HCT116 (cell line): ENCODE measurements around the gene GARNL3. TPM values are rescaled to one million over a fixed set of nuclear protein-coding genes. Genes with fewer than 3 reads are reported as not detected.

Source experiments
- ATAC-seq: fragments of 200-7000 bp; cut with Tn5 transposase; 2 replicates; pipeline ENCODE4 v1.9.1; 2020; ENCODE audit warnings: mild to moderate bottlenecking, moderate library complexity
- BruUV-seq: library from RNA; stranded (reverse); fragments of 400-500 nt; replicated peaks from 2 replicates; lab custom pipeline; 2021; lab: Mats Ljungman, UMichigan
- CTCF ChIA-PET: fragments of 300-600 bp; sonication (Branson Sonifier 250); formaldehyde crosslinking; loops from one replicate; lab custom pipeline; 2021; ENCODE audit warnings: antibody characterized with exemption; lab: Charles Lee
- POLR2A ChIA-PET: fragments of 300-600, 350-600 bp; sonication (Branson Sonifier 250); formaldehyde crosslinking; loops from one replicate; lab custom pipeline; 2021; ENCODE audit warnings: antibody characterized with exemption; lab: Charles Lee
- RAD21 ChIA-PET, 2 experiments: fragments of 300-600 bp; sonication (Branson Sonifier 250); formaldehyde crosslinking; loops; one replicate each; lab custom pipeline; 2023; ENCODE audit warnings: low total read pairs in 2 of 2; ENCODE audit not compliant: uncharacterized antibody in 2 of 2, unreplicated experiment in 2 of 2, low non-redundant PET in 1 of 2; lab: Charles Lee
- DNase-seq: peaks from one replicate; pipeline ENCODE4 v3.0.0-alpha.2; 2010; ENCODE audit warnings: low read depth, low spot score
- H2AFZ ChIP-seq: fragments of 200-600 bp; shearing (Covaris generic), sonication (generic); 2 replicates; pipeline ENCODE4 v1.6.1; 2017; ENCODE audit warnings: low read depth, mixed run types, mixed read lengths, antibody characterized with exemption, low read length; ENCODE audit not compliant: poor library complexity, severe bottlenecking
- H3K27ac ChIP-seq: 2 replicates; pipeline ENCODE4 v1.5.1; 2012; ENCODE audit warnings: low read depth, low read length
- H3K27me3 ChIP-seq: fragments of 200-600 bp; sonication (generic); 2 replicates; pipeline ENCODE4 v1.6.1; 2016; ENCODE audit warnings: mixed run types, low read length, mixed read lengths; ENCODE audit not compliant: insufficient read depth
- H3K36me3 ChIP-seq, 2 experiments: fragments of 200-500 bp in 1 of 2; fragments of 200-600 bp in 1 of 2; sonication (Bioruptor generic) in 1 of 2; sonication (generic) in 1 of 2; 2 replicates each; pipeline versions ENCODE4 v1.5.1 to v1.6.1; 2014 to 2016; ENCODE audit warnings: low read length in 2 of 2, inconsistent platforms in 1 of 2, mixed read lengths in 1 of 2, mixed run types in 1 of 2; ENCODE audit not compliant: insufficient read depth in 2 of 2, control insufficient read depth in 1 of 2
- H3K4me1 ChIP-seq, 2 experiments: fragments of 200-600 bp in 1 of 2; sonication (generic) in 1 of 2; 2 replicates each; pipeline versions ENCODE4 v1.5.1 to v1.6.1; 2012 to 2017; ENCODE audit warnings: low read length in 2 of 2, inconsistent platforms in 1 of 2, mild to moderate bottlenecking in 1 of 2, mixed read lengths in 1 of 2, mixed run types in 1 of 2, moderate library complexity in 1 of 2; ENCODE audit not compliant: insufficient read depth in 2 of 2, control insufficient read depth in 1 of 2
- H3K4me2 ChIP-seq: fragments of 200-600 bp; sonication (generic); 2 replicates; pipeline ENCODE4 v1.6.1; 2017; ENCODE audit warnings: mixed run types, low read length, mixed read lengths
- H3K4me3 ChIP-seq, 2 experiments: fragments of 200-600 bp in 1 of 2; sonication (generic) in 1 of 2; replicated peaks in 1 of 2; 2 replicates each; pipeline ENCODE4 v1.5.1; 2011 to 2016; ENCODE audit warnings: low read length in 2 of 2, control low read depth in 1 of 2, low read depth in 1 of 2, mild to moderate bottlenecking in 1 of 2, mixed read lengths in 1 of 2, mixed run types in 1 of 2
- H3K79me2 ChIP-seq: fragments of 200-600 bp; sonication (generic); 2 replicates; pipeline ENCODE4 v1.6.1; 2017; ENCODE audit warnings: mild to moderate bottlenecking, mixed run types, low read length, moderate library complexity, mixed read lengths; ENCODE audit not compliant: insufficient read depth
- H3K9ac ChIP-seq: fragments of 200-600 bp; sonication (generic); 2 replicates; pipeline ENCODE4 v1.6.1; 2016; ENCODE audit warnings: low read length, mixed read lengths
- H3K9me2 ChIP-seq: fragments of 200-600 bp; sonication (generic), shearing (Covaris generic); 2 replicates; pipeline ENCODE4 v1.6.1; 2017; ENCODE audit warnings: mixed run types, mild to moderate bottlenecking, moderate library complexity; ENCODE audit not compliant: insufficient read depth
- H3K9me3 ChIP-seq, 2 experiments: fragments of 200-500 bp in 1 of 2; fragments of 200-600 bp in 1 of 2; sonication (Bioruptor generic) in 1 of 2; sonication (generic) in 1 of 2; 2 replicates each; pipeline ENCODE4 v1.6.1; 2014 to 2017; ENCODE audit warnings: low read length in 2 of 2, mixed read lengths in 2 of 2, inconsistent platforms in 1 of 2, low read depth in 1 of 2, mild to moderate bottlenecking in 1 of 2, mixed run types in 1 of 2, moderate library complexity in 1 of 2; ENCODE audit not compliant: control insufficient read depth in 1 of 2, insufficient read depth in 1 of 2
- H4K20me1 ChIP-seq: fragments of 200-600 bp; sonication (generic), shearing (Covaris generic); 2 replicates; pipeline ENCODE4 v1.6.1; 2017; ENCODE audit warnings: mixed run types, mild to moderate bottlenecking, moderate library complexity; ENCODE audit not compliant: insufficient read depth
- ATF3 ChIP-seq: IDR thresholded peaks from 2 replicates; pipeline ENCODE4 v1.6.1; 2012
- CBX3 ChIP-seq: IDR thresholded peaks from 2 replicates; pipeline ENCODE4 v1.6.1; 2012; ENCODE audit warnings: low read depth
- CEBPB ChIP-seq: IDR thresholded peaks from 2 replicates; pipeline ENCODE4 v1.6.1; 2012; ENCODE audit warnings: low read depth
- CTCF ChIP-seq, 3 experiments: fragments of 200-600 bp in 1 of 3; sonication (generic) in 1 of 3; IDR thresholded peaks in 2 of 3; conservative IDR thresholded peaks in 1 of 3; 2 replicates each; pipeline ENCODE4 v1.5.1; 2012 to 2017; ENCODE audit warnings: low read depth in 2 of 3, low read length in 2 of 3, antibody characterized with exemption in 1 of 3, borderline replicate concordance in 1 of 3, control low read depth in 1 of 3, mild to moderate bottlenecking in 1 of 3, mixed read lengths in 1 of 3, mixed run types in 1 of 3, moderate library complexity in 1 of 3; ENCODE audit not compliant: insufficient read depth in 1 of 3
- ELF1 ChIP-seq: IDR thresholded peaks from 2 replicates; pipeline ENCODE4 v1.6.1; 2012; ENCODE audit warnings: low read depth, borderline replicate concordance
- EZH2 ChIP-seq: fragments of 200-600 bp; sonication (generic); IDR thresholded peaks from 2 replicates; pipeline ENCODE4 v1.6.1; 2017; ENCODE audit warnings: antibody characterized with exemption, mixed run types
- EZH2phosphoT487 ChIP-seq: fragments of 200-600 bp; IDR thresholded peaks from 2 replicates; pipeline ENCODE4 v1.6.1; 2018; ENCODE audit warnings: antibody characterized with exemption, borderline replicate concordance
- FOSL1 ChIP-seq: IDR thresholded peaks from 2 replicates; pipeline ENCODE4 v1.6.1; 2012; ENCODE audit warnings: low read depth
- JUND ChIP-seq: IDR thresholded peaks from 2 replicates; pipeline ENCODE4 v1.6.1; 2012
- POLR2A ChIP-seq: IDR thresholded peaks from 2 replicates; pipeline ENCODE4 v1.7.0; 2011; ENCODE audit warnings: borderline replicate concordance; ENCODE audit not compliant: insufficient read depth, insufficient read length; ENCODE audit errors: extremely low read depth
- RAD21 ChIP-seq: IDR thresholded peaks from 2 replicates; pipeline ENCODE4 v1.6.1; 2012; ENCODE audit warnings: low read depth, mild to moderate bottlenecking
- SIN3A ChIP-seq: IDR thresholded peaks from 2 replicates; pipeline ENCODE4 v1.6.1; 2012; ENCODE audit warnings: low read depth
- SP1 ChIP-seq: IDR thresholded peaks from 2 replicates; pipeline ENCODE4 v1.6.1; 2012; ENCODE audit warnings: low read depth
- TCF7L2 ChIP-seq: IDR thresholded peaks from 2 replicates; pipeline ENCODE4 v1.7.0; 2011; ENCODE audit warnings: borderline replicate concordance, inconsistent platforms; ENCODE audit not compliant: insufficient read depth, insufficient read length; ENCODE audit errors: extremely low read depth
- YY1 ChIP-seq: IDR thresholded peaks from 2 replicates; pipeline ENCODE4 v1.6.1; 2011; ENCODE audit warnings: low read length, low read depth, moderate library complexity, mild to moderate bottlenecking; ENCODE audit not compliant: insufficient replicate concordance; ENCODE audit errors: extremely low read depth
- ZBTB33 ChIP-seq: IDR thresholded peaks from 2 replicates; pipeline ENCODE4 v1.6.1; 2011; ENCODE audit warnings: mild to moderate bottlenecking, low read length, moderate library complexity; ENCODE audit not compliant: insufficient replicate concordance; ENCODE audit errors: extremely low read depth
- ZFX ChIP-seq: fragments of 450-650 bp; IDR thresholded peaks from 2 replicates; pipeline ENCODE4 v1.6.1; 2017
- ZNF274 ChIP-seq: fragments of 200-500 bp; sonication (Bioruptor generic); IDR thresholded peaks from 2 replicates; pipeline ENCODE4 v1.6.1; 2014; ENCODE audit warnings: mild to moderate bottlenecking, low read depth, low read length, inconsistent platforms
- intact Hi-C: fragments of 100-400 bp; cut with micrococcal nuclease; formaldehyde crosslinking; loops from 2 replicates; pipeline ENCODE4 v1.10.0; 2022
- total RNA-seq: library from RNA; stranded (reverse); gene quantifications from one replicate; pipeline ENCODE4 v1.2.1, GENCODE V29; 2021; ENCODE audit not compliant: unreplicated experiment
- TF ChIP-seq, protein P1 (sequence below): IDR thresholded peaks from 2 replicates; pipeline ENCODE4 v1.6.1; 2012
- TF ChIP-seq, protein P2 (sequence below): IDR thresholded peaks from 2 replicates; pipeline ENCODE4 v1.6.1; 2012; ENCODE audit warnings: low read depth

GARNL3 gene
- total RNA-seq, 1 experiment from 2014 or later = 8.8 TPM

DNA sequence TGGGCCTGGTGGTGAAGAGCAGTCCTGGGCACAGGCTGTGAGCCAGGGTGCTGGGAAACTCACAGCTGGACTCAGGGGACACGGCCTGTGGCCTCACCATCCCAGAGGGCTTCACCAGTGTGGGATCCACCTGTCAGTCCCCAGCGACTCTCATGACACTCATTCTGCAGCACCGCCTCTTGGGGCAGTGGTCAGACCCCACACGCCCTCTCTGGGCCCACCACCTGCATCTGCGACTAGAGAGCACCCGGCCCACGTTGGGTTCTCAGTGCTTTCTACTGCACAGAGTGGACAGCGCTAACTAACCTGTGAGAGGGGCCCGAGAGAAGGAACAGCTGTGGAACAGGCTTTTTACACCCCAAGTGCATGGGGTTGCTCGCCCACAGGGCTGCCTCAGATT is 45.8 kb upstream of the GARNL3 start:
- no peak overlapping the region for H3K4me2 ChIP-seq
- H3K27me3 ChIP-seq = peaks cover 18% of the 10 kb centered on the region; the same call in 1 of the 2 replicates
- intact Hi-C loops = loop anchor here (10.0 kb wide), 1 partner anchor 56 kb away; no protein-coding TSS in a partner anchor
- no peaks in the 10 kb centered on the region for H3K9me2 ChIP-seq
- no peak overlapping the region for H3K9ac ChIP-seq
- H3K79me2 ChIP-seq = no peaks in the 10 kb centered on the region
- ATAC-seq (no peak), DNase-seq (no peak)
- H3K4me3 ChIP-seq = no peak overlapping the region
- H3K4me1 ChIP-seq = peaks cover 1 to 7% of the 10 kb centered on the region in 2 experiments; a peak in 3 of 4 replicates
- no TSS peak for BruUV-seq
- no peaks in the 10 kb centered on the region for H3K36me3 ChIP-seq
- POLR2A ChIA-PET = no interaction called here
- RAD21 ChIA-PET = no interaction called here
- CTCF ChIA-PET = no interaction called here
- H3K27ac ChIP-seq = no peak overlapping the region
- H4K20me1 ChIP-seq = no peaks in the 10 kb centered on the region
- TF ChIP-seq ELF1 (no peak), TCF7L2 (no peak), CBX3 (no peak), YY1 (no peak), EZH2 (no peak), ZNF274 (no peak), EZH2phosphoT487 (no peak), JUND (no peak), ATF3 (no peak), RAD21 (no peak), ZBTB33 (no peak), POLR2A (no peak), SP1 (no peak), SIN3A (no peak), CTCF (IDR thresholded peaks at IDR 0.05 in 2 of 3, conservative IDR thresholded peaks at IDR 0.05 in 1 of 3; ENCODE audit: borderline replicate concordance in 1 of 3, insufficient read depth in 1 of 3, low read depth in 2 of 3, low read length in 2 of 3) (no peak), CEBPB (no peak), ZFX (no peak), FOSL1 (no peak)
- TF ChIP-seq, protein P1, sequence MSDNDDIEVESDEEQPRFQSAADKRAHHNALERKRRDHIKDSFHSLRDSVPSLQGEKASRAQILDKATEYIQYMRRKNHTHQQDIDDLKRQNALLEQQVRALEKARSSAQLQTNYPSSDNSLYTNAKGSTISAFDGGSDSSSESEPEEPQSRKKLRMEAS = no peak
- TF ChIP-seq, protein P2, sequence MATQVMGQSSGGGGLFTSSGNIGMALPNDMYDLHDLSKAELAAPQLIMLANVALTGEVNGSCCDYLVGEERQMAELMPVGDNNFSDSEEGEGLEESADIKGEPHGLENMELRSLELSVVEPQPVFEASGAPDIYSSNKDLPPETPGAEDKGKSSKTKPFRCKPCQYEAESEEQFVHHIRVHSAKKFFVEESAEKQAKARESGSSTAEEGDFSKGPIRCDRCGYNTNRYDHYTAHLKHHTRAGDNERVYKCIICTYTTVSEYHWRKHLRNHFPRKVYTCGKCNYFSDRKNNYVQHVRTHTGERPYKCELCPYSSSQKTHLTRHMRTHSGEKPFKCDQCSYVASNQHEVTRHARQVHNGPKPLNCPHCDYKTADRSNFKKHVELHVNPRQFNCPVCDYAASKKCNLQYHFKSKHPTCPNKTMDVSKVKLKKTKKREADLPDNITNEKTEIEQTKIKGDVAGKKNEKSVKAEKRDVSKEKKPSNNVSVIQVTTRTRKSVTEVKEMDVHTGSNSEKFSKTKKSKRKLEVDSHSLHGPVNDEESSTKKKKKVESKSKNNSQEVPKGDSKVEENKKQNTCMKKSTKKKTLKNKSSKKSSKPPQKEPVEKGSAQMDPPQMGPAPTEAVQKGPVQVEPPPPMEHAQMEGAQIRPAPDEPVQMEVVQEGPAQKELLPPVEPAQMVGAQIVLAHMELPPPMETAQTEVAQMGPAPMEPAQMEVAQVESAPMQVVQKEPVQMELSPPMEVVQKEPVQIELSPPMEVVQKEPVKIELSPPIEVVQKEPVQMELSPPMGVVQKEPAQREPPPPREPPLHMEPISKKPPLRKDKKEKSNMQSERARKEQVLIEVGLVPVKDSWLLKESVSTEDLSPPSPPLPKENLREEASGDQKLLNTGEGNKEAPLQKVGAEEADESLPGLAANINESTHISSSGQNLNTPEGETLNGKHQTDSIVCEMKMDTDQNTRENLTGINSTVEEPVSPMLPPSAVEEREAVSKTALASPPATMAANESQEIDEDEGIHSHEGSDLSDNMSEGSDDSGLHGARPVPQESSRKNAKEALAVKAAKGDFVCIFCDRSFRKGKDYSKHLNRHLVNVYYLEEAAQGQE = no peak
- H2AFZ ChIP-seq = no peak overlapping the region
- H3K9me3 ChIP-seq = no peaks in the 10 kb centered on the region
